CD14-positive monocyte (primary cell): ENCODE results near the gene FRMPD4. TPM values are rescaled to one million over a fixed set of nuclear protein-coding genes. Genes with fewer than 3 reads are reported as not detected.

Experiments used
- DNase-seq, 3 donors: peaks; one replicate each; pipeline ENCODE4 v3.0.0-alpha.2; 2011 to 2022
- H2AFZ ChIP-seq: 2 replicates; pipeline ENCODE4 v1.6.0; 2012; ENCODE audit warnings: mild to moderate bottlenecking, low read depth, low read length, inconsistent platforms; ENCODE audit not compliant: insufficient read depth, poor library complexity, severe bottlenecking
- H3K27ac ChIP-seq, 2 donors: 1 replicate in 1 of 2; 2 replicates in 1 of 2; pipeline ENCODE4 v1.5.1; 2012 to 2013; ENCODE audit warnings: low read length in 2 of 2, control low read depth in 1 of 2, inconsistent platforms in 1 of 2, low read depth in 1 of 2, mild to moderate bottlenecking in 1 of 2
- H3K27me3 ChIP-seq, 2 donors: one replicate each; pipeline versions ENCODE4 v1.6.0 to v1.6.1; 2011 to 2013; ENCODE audit warnings: low read length in 2 of 2; ENCODE audit not compliant: control insufficient read depth in 2 of 2, insufficient read depth in 2 of 2
- H3K36me3 ChIP-seq, 2 donors: replicated peaks in 1 of 2; 1 replicate in 1 of 2; 2 replicates in 1 of 2; pipeline versions ENCODE4 v1.5.1 to v1.6.1; 2012 to 2013; ENCODE audit warnings: low read length in 2 of 2, control low read depth in 1 of 2, inconsistent platforms in 1 of 2, mild to moderate bottlenecking in 1 of 2; ENCODE audit not compliant: insufficient read depth in 2 of 2, control insufficient read depth in 1 of 2
- H3K4me1 ChIP-seq, 2 donors: 1 replicate in 1 of 2; 2 replicates in 1 of 2; pipeline versions ENCODE4 v1.5.1 to v1.6.1; 2012 to 2013; ENCODE audit warnings: low read length in 2 of 2, control low read depth in 1 of 2, inconsistent platforms in 1 of 2, mild to moderate bottlenecking in 1 of 2, moderate library complexity in 1 of 2; ENCODE audit not compliant: insufficient read depth in 2 of 2, control insufficient read depth in 1 of 2
- H3K4me2 ChIP-seq: replicated peaks from 2 replicates; pipeline ENCODE3; 2012; ENCODE audit warnings: low read length, moderate library complexity, mild to moderate bottlenecking; ENCODE audit not compliant: poor library complexity, severe bottlenecking; ENCODE audit errors: extremely low read depth
- H3K4me3 ChIP-seq, 3 experiments: fragments of 200-600 bp in 1 of 3; sonication (generic) in 1 of 3; replicated peaks in 1 of 3; 1 replicate in 2 of 3; 2 replicates in 1 of 3; pipeline ENCODE4 v1.5.1; 2011 to 2013; ENCODE audit warnings: low read length in 3 of 3, mild to moderate bottlenecking in 3 of 3, control low read depth in 2 of 3, low read depth in 2 of 3, inconsistent platforms in 1 of 3, moderate library complexity in 1 of 3
- H3K79me2 ChIP-seq: 2 replicates; pipeline ENCODE4 v1.6.0; 2012; ENCODE audit warnings: mild to moderate bottlenecking, control low read depth, inconsistent platforms, low read length, moderate library complexity; ENCODE audit not compliant: insufficient read depth
- H3K9ac ChIP-seq: 2 replicates; pipeline ENCODE4 v1.6.0; 2017; ENCODE audit warnings: low read length, mild to moderate bottlenecking; ENCODE audit not compliant: insufficient read depth, poor library complexity, severe bottlenecking
- H3K9me3 ChIP-seq, 2 donors: replicated peaks in 1 of 2; 1 replicate in 1 of 2; 2 replicates in 1 of 2; pipeline versions ENCODE4 v1.5.1 to v1.6.1; 2012 to 2013; ENCODE audit warnings: low read length in 2 of 2, control low read depth in 1 of 2; ENCODE audit not compliant: control insufficient read depth in 1 of 2, insufficient read depth in 1 of 2
- H4K20me1 ChIP-seq: 2 replicates; pipeline ENCODE4 v1.6.0; 2012; ENCODE audit warnings: mild to moderate bottlenecking, low read length, control low read depth, moderate library complexity; ENCODE audit not compliant: insufficient read depth
- H3K27ac Mint-ChIP-seq, 7 donors: one replicate each; pipeline ENCODE4 v1.8.0; 2020; ENCODE audit warnings: mild to moderate bottlenecking in 7 of 7, mixed read lengths in 7 of 7, moderate library complexity in 6 of 7, inconsistent platforms in 2 of 7
- H3K27me3 Mint-ChIP-seq, 3 donors: one replicate each; pipeline ENCODE4 v1.8.0; 2021 to 2022; ENCODE audit warnings: low read depth in 3 of 3, mild to moderate bottlenecking in 3 of 3, mixed read lengths in 3 of 3, moderate library complexity in 3 of 3, inconsistent platforms in 1 of 3
- H3K36me3 Mint-ChIP-seq, 2 donors: one replicate each; pipeline ENCODE4 v1.8.0; 2020; ENCODE audit warnings: mixed read lengths in 2 of 2, inconsistent platforms in 1 of 2, mild to moderate bottlenecking in 1 of 2
- H3K4me1 Mint-ChIP-seq: one replicate; pipeline ENCODE4 v1.8.0; 2020; ENCODE audit warnings: mild to moderate bottlenecking, mixed read lengths
- H3K4me3 Mint-ChIP-seq, 2 donors: one replicate each; pipeline ENCODE4 v1.8.0; 2020; ENCODE audit warnings: mild to moderate bottlenecking in 2 of 2, mixed read lengths in 2 of 2, moderate library complexity in 1 of 2
- H3K9me3 Mint-ChIP-seq, 7 donors: one replicate each; pipeline ENCODE4 v1.8.0; 2020 to 2022; ENCODE audit warnings: mixed read lengths in 7 of 7, mild to moderate bottlenecking in 6 of 7, moderate library complexity in 6 of 7, inconsistent platforms in 2 of 7
- WGBS: methylation state at CpG from one replicate; pipeline ENCODE4 v1.1.5; 2013; ENCODE audit warnings: missing lambda C conversion rate; ENCODE audit not compliant: insufficient coverage; 5-methylcytosine and 5-hydroxymethylcytosine counted together
- intact Hi-C, 2 donors: fragments of 100-400 bp; cut with micrococcal nuclease; formaldehyde crosslinking; loops; one replicate each; pipeline versions ENCODE4 v1.15.0 to v1.15.1; 2023
- polyA plus RNA-seq, 3 donors: library from polyadenylated mRNA; depleted of rRNA in 1 of 3; unstranded in 2 of 3; stranded (reverse) in 1 of 3; fragments of 300-500 nt in 2 of 3; fragments of >200 nt in 1 of 3; fragmentation: Illumina TruSeq in 2 of 3; gene quantifications; 1 replicate in 2 of 3; 2 replicates in 1 of 3; pipeline ENCODE4 v1.2.3, GENCODE V29; 2012 to 2021
- TF ChIP-seq, protein P1 (sequence below): fragments of 200-600 bp; IDR thresholded peaks from one replicate; pipeline ENCODE4 v1.8.0; 2022; ENCODE audit warnings: antibody characterized with exemption, mild to moderate bottlenecking

FRMPD4 gene
- polyA plus RNA-seq, 3 donors, result not detected

DNA sequence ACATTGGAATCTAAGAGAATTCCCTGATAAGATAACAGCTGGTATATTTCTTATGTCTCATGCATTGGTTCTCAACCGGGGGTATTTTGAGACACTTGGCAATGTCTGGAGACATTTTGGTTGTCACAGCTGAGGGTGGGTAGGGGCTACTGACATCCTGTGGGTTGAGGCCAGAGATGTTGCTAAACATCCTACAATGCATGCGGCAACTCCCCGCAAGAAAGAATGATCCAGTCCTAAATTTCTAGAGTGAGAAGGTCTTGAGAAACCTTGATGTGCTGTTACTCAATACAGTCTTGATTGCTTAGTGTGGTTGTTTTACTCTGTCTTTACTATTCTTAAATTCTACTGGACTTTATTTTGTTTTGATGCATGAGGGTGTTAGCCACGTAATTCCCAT, 287.2 kb downstream of the FRMPD4 start:
- H3K36me3 ChIP-seq, result no peaks in the 10 kb centered on the region
- H3K9me3 ChIP-seq, result no peaks in the 10 kb centered on the region
- intact Hi-C loops, result no loop called here
- H2AFZ ChIP-seq, result no peak overlapping the region
- H3K4me3 ChIP-seq, result no peak overlapping the region
- H3K27me3 Mint-ChIP-seq, result peaks cover 0 to 1% (median 0%) of the 10 kb centered on the region in 3 donors
- no peak overlapping the region for H3K27ac ChIP-seq
- H3K4me3 Mint-ChIP-seq, result no peak overlapping the region
- H3K27me3 ChIP-seq, result no peaks in the 10 kb centered on the region
- no peaks in the 10 kb centered on the region for H4K20me1 ChIP-seq
- peaks cover 0 to 2% (median 0%) of the 10 kb centered on the region in 7 donors for H3K9me3 Mint-ChIP-seq
- no peaks in the 10 kb centered on the region for H3K36me3 Mint-ChIP-seq
- TF ChIP-seq, protein P1, sequence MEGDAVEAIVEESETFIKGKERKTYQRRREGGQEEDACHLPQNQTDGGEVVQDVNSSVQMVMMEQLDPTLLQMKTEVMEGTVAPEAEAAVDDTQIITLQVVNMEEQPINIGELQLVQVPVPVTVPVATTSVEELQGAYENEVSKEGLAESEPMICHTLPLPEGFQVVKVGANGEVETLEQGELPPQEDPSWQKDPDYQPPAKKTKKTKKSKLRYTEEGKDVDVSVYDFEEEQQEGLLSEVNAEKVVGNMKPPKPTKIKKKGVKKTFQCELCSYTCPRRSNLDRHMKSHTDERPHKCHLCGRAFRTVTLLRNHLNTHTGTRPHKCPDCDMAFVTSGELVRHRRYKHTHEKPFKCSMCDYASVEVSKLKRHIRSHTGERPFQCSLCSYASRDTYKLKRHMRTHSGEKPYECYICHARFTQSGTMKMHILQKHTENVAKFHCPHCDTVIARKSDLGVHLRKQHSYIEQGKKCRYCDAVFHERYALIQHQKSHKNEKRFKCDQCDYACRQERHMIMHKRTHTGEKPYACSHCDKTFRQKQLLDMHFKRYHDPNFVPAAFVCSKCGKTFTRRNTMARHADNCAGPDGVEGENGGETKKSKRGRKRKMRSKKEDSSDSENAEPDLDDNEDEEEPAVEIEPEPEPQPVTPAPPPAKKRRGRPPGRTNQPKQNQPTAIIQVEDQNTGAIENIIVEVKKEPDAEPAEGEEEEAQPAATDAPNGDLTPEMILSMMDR, result no peak
- H3K4me1 ChIP-seq, result no peaks in the 10 kb centered on the region
- H3K9ac ChIP-seq, result no peak overlapping the region
- H3K4me1 Mint-ChIP-seq, result no peaks in the 10 kb centered on the region
- no peak for DNase-seq
- WGBS, result no CpG with 5 or more reads among the region's 4 CpGs
- H3K27ac Mint-ChIP-seq, result no peak overlapping the region
- H3K79me2 ChIP-seq, result no peaks in the 10 kb centered on the region
- H3K4me2 ChIP-seq, result no peak overlapping the region

DNA sequence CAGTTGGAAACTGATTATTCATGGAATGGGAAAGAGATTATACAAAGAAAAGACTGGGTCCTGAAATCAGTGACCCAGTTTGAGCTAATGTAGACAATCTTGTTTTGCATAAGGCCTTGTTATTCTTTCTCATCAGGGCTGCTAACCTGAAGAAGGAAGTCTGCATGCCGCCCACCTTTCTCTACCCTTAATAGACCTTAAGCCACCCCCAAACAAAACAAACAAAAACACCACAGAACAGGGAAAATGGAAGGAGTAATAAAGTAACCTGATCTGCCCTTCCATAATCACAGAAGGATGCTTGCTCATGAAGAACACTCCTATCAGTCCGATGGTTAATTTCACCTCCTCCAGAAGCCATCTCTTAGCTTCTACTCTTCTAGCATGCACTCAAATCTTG, 288.1 kb downstream of the FRMPD4 start:
- Mint-ChIP-seq H3K27ac (no peak overlapping the region), H3K36me3 (no peaks in the 10 kb centered on the region), H3K4me1 (no peaks in the 10 kb centered on the region), H3K9me3 (peaks cover 0 to 2% (median 0%) of the 10 kb centered on the region in 7 donors), H3K27me3 (peaks cover 0 to 1% (median 0%) of the 10 kb centered on the region in 3 donors), H3K4me3 (no peak overlapping the region)
- Histone ChIP-seq H4K20me1 (no peaks in the 10 kb centered on the region), H3K4me1 (no peaks in the 10 kb centered on the region), H3K36me3 (no peaks in the 10 kb centered on the region), H3K4me2 (no peak overlapping the region), H3K4me3 (no peak overlapping the region), H2AFZ (no peak overlapping the region), H3K27me3 (no peaks in the 10 kb centered on the region), H3K27ac (no peak overlapping the region), H3K9me3 (no peaks in the 10 kb centered on the region), H3K79me2 (no peaks in the 10 kb centered on the region), H3K9ac (no peak overlapping the region)
- TF ChIP-seq, protein P1, result no peak
- no peak for DNase-seq
- WGBS, result no CpG with 5 or more reads among the region's 2 CpGs
- intact Hi-C loops, result no loop called here
